Omental fat pad (tissue), 4 donors: ENCODE measurements around the gene ZIC1. TPM values are rescaled to one million over a fixed set of nuclear protein-coding genes. Genes with fewer than 3 reads are reported as not detected.

Source experiments
- ATAC-seq: fragments of 150-250 bp; one replicate; pipeline ENCODE4 v1.9.1; 2016; ENCODE audit warnings: mild to moderate bottlenecking, moderate library complexity; ENCODE audit not compliant: low FRiP score
- DNase-seq: peaks from one replicate; pipeline ENCODE4 v3.0.0-alpha.2; 2019; ENCODE audit warnings: low spot score
- total RNA-seq, 4 donors: library from RNA; depleted of rRNA; stranded (reverse); fragments of >200 nt; gene quantifications; one replicate each; pipeline ENCODE4 v1.1.0, GENCODE V29; 2016
- TF ChIP-seq, protein P1 (sequence below), 3 donors: fragments of 450-650 bp; IDR thresholded peaks; one replicate each; pipeline ENCODE4 v1.5.1; 2016 to 2017; ENCODE audit warnings: antibody characterized with exemption in 3 of 3, mild to moderate bottlenecking in 3 of 3, moderate library complexity in 2 of 3

Gene ZIC1
- total RNA-seq, 4 donors from 2014 or later = not detected

DNA sequence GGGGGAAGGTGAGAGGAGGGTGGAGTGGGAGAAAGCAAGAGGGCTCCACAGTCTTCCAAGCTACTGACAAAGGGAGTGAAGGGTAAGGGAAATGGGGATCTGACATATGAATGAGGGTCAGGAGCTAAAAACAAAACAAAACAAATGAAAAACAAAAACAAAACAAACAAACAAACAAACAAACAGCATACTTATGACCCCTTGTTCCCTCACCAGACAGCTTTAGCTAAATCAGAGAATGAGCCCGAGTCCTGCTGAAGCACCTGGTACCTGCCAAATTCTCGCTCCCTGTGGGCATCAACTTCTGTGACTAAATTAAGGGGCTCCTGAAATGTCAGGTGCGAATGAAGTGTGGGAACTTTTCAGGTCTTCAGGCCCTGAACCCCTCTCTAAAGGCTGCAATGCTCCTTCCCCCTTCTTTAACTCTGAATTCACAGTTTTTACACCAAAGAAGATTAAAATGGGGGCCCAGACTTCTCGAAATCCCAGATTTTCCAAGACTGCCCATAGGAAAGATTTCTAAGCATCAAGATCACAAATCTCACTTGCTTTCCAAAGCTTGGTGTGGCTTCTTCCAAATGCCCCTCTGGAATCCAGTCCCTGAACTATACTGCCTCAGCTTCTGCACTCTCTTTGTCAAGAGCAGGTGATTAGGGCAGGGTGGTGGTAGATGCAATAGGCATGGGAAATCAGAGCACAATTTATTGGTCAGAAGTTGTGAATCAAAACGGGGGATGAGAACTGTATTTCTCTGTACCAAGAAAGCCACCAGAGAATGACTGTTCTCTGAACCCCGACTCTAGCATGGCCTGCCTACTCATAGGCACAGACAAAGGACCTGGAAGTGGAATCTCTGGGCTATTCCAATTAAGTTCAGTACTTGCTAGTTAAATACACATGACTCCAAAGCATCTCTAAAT, 43.7 kb upstream of the ZIC1 start:
- ATAC-seq = no peak
- no peak for DNase-seq
- TF ChIP-seq, protein P1, sequence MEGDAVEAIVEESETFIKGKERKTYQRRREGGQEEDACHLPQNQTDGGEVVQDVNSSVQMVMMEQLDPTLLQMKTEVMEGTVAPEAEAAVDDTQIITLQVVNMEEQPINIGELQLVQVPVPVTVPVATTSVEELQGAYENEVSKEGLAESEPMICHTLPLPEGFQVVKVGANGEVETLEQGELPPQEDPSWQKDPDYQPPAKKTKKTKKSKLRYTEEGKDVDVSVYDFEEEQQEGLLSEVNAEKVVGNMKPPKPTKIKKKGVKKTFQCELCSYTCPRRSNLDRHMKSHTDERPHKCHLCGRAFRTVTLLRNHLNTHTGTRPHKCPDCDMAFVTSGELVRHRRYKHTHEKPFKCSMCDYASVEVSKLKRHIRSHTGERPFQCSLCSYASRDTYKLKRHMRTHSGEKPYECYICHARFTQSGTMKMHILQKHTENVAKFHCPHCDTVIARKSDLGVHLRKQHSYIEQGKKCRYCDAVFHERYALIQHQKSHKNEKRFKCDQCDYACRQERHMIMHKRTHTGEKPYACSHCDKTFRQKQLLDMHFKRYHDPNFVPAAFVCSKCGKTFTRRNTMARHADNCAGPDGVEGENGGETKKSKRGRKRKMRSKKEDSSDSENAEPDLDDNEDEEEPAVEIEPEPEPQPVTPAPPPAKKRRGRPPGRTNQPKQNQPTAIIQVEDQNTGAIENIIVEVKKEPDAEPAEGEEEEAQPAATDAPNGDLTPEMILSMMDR (IDR thresholded peaks at IDR 0.05) = no peak

DNA sequence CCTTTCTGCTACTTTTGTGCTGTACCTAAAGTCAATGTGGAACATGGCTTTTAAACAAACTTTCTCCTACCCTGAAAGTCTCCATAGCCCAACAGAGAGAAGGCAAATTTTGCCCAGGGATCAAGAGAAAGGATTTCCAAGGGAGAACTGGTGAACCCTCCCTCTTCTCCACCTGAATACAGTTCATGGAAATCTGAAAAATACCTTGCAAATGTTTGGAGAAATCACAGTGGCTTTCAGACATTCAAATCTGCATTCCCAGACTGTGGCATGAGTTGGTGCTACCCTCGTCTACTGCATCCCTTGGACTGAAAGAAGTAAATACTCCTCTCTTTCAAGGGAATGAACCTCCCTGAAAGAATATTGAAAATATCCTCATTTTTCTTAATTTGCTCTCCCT, 41.5 kb upstream of the ZIC1 start:
- no peak for DNase-seq
- TF ChIP-seq, protein P1 (IDR thresholded peaks at IDR 0.05) = no peak
- ATAC-seq = no peak

DNA sequence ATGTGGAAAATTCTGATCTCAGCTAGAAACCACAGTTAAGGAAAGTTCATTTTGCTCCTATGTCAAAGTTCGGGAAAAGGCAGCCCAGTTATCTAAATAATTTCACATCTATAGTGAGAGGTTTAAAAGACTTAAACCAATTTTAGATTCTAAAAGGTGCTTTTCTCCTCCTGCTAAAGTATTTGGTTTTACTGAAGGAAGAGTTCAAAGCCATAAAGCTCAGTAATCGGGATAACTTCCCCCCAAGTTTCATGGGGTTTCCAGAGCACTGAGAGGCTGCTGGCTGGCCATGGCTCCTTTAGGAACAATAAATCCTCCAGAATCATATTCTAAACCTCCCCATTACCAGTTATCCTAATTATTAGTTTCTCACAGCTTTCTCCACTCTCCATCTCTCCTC, 41.0 kb upstream of the ZIC1 start:
- DNase-seq = no peak
- no peak for ATAC-seq
- TF ChIP-seq, protein P1 (IDR thresholded peaks at IDR 0.05) = no peak

DNA sequence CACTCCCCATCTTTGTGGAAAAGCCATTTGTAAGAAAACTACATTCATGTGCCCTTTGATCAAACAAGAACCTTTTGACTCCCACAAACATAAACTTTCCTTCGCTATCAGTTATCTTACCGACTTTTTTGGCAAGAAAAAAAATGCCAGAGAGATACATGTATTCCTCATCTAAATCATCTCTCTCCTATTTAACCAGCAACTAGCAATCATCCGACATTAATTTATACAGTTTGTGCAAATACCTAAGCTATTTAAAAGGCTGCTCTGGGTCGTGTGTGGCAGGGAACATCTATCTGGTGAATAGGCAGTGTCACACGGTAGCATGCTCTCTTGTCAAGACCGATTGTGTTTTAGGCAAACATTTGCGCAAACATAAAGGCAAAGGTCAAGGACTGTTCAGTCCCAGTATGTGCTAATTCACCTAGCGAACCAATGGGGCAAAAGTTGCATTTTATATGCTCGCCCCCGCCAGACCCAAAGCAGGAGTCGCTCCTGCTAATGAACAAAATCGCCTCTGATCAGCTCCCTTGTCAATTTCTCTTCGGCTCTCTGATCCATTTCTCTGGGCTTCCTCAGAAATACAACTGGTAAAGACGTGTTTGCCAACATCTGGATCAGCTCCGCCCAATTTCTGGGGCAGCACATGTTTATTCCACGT, 40.5 kb upstream of the ZIC1 start:
- DNase-seq (no peak), ATAC-seq (no peak)
- TF ChIP-seq, protein P1 (IDR thresholded peaks at IDR 0.05) = no peak

DNA sequence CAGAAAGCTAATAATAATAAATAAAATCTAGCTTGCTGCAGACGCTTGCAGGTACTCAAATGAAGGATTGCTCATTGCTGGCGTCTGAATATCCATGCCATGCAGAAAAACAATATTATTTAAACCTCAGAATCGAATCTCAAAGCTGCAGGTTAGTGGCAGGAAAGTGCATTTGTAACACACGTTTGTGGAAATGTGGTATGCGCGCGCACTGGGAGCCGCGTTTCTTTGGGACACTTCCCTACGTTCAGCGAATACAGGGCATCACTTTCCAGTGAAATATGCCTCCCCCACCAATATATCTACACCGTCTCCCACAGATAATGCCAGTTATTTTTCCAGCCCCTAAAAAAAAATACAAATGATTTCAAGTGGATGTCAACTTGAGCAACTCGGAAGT, 39.9 kb upstream of the ZIC1 start:
- DNase-seq (no peak), ATAC-seq (no peak)
- TF ChIP-seq, protein P1 (IDR thresholded peaks at IDR 0.05) = no peak

DNA sequence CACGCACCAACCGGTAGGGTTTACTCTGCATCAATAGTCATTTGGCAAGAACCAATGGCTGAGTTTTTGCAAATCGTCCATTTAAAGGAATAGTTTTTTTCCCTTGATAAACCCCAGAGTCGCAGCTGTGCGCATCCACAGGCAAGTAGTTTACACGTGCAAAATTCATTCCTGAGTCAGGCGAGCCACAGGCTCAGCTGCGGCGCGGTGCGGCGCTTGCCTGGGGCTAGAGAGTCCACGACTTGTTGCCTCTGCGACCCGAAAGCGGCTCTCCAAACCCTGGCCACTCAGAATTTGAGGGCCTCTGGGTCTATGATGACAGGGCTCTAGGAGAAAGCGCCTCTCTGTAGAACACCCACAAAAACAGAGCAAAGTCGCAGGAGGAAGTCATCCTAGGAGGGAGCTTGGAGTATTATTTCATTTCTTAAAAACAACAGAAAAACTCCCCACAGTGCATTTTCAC, 39.5 kb upstream of the ZIC1 start:
- TF ChIP-seq, protein P1 (IDR thresholded peaks at IDR 0.05) = no peak
- ATAC-seq = no peak
- DNase-seq = no peak
